ENCODE data around the gene ADAMTS6.

- TF ChIP-seq CTCF (IDR thresholded peaks at IDR 0.05; ENCODE audit: borderline replicate concordance, extremely low read depth, low read length, poor library complexity, severe bottlenecking), result no peak
- no peak for TF ChIP-seq EZH2 (IDR thresholded peaks at IDR 0.05; ENCODE audit: borderline replicate concordance, low read depth, low read length, severe bottlenecking)
Observed at GRCh38 chr5:65292196-65292595, 189.5 kb downstream of the ADAMTS6 start.
